ENCODE results near the gene ATG13.
A peak's percentile ranks its signal among the peaks of the same experiment; 100 is the strongest.
"Not testable (repeated sequence)": the region's sequence is repeated elsewhere in the genome, so short reads cannot be mapped to it uniquely, and the experiment has no call there.

ATG13 gene

DNA sequence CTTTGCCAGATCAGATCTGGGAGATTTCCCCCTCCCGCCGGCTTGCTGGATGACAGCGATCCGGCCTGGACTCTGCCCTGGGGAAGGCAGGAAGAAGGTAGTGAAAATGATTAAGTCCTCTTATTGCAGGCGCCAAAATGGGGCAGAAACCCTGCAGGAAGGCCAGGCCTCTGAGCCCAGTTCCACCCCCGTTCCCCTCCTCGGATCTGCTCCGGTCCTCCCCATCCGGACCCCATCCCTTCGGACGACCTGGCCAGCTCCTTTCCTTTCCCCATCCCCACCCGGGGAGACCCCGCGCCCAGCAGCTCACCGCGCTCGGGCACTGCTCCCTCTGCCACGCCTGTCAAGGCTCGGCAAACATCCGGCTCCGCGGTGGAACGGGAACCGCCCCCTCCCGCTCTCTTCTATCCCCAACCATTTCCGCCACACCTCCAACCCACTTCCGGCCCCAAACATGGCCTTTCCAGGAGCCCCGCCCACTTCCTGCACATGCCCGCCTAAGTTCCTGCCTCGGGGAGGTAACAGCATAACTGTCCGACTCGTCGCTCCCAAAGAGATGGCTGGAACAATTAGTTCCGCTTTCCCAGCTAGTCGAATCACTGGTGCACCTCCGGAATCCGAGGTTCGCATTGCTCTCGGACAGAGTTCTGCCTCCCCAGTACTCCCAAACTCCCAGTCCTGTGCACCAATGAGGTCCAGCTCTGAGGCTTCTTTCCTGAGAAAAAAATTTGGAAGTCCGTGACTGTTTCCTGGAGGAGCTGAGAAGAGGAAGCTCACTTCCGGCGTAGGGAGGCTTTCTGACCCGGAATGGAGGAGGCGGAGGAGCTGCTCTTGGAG lies 83.1 kb downstream of the ATG13 start, which contains the start of the genes ARHGAP1 and ZNF408:
TSS of gene ARHGAP1 (minus strand) at position 379 of the 837 bp plus-strand sequence. CDS start 4,512 bp downstream, outside the sequence.
TSS of gene ZNF408 (plus strand) at position 791 of the 837 bp plus-strand sequence. CDS start at position 808, 17 bp downstream.
- peak; percentile 95 for FAIRE-seq

DNA sequence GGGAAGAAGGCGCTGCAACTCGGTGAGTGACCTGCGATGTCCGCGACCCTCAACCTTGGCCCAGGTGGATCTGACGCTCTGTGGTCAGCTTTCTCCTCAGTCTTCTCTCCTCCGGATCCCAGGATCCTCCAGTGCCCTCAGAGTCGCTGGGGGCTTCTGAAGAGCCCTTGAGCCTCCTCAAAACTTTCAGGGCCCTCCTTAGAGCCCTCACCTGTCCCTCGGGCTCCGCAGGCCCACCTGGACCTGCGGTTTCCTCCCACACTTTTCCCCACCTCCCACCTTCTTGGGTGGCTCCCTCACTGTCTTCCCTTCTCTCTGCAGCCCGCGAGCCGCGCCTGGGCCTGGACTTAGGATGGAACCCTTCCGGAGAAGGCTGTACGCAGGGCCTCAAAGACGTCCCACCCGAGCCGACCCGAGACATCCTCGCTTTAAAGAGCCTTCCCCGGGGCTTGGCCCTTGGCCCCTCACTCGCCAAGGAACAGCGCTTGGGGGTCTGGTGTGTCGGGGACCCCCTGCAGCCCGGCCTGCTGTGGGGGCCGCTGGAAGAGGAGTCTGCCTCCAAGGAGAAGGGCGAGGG lies 83.8 kb downstream of the ATG13 start:
- FAIRE-seq: no peak

DNA sequence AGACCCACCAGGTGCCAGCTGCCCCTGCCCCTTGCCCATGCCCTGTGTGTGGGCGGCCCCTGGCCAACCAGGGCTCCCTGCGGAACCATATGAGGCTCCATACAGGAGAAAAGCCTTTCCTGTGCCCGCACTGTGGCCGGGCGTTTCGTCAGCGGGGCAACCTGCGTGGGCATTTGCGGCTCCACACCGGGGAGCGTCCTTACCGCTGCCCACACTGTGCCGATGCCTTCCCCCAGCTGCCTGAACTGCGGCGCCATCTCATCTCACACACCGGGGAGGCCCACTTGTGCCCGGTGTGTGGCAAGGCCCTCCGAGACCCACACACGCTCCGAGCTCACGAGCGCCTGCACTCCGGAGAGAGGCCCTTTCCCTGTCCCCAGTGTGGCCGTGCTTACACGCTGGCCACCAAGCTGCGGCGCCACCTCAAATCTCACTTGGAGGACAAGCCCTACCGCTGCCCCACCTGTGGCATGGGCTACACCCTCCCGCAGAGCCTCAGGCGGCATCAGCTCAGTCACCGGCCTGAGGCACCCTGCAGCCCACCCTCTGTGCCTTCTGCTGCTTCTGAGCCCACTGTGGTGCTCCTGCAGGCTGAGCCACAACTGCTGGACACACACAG lies 87.8 kb downstream of the ATG13 start:
- FAIRE-seq: no peak

DNA sequence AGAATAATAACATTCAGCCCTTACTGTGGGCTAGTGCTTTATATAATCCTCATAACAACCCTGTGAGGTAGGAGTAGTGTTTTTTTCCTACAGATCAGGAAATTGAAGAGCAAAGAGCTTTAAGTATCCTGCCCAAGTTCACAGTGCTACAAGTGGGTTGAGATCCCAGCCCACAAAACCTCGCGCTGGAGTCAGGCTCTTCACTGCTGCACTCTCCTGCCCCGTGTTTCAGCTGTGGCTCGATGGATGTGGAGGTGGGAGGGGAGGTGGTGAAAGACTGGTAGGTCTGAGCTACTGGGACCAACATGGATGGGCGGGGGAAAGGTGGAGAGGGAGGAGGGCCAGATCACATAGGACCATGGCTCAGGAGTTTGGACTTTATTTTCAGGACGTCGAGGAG lies 89.5 kb downstream of the ATG13 start:
- no peak for FAIRE-seq

DNA sequence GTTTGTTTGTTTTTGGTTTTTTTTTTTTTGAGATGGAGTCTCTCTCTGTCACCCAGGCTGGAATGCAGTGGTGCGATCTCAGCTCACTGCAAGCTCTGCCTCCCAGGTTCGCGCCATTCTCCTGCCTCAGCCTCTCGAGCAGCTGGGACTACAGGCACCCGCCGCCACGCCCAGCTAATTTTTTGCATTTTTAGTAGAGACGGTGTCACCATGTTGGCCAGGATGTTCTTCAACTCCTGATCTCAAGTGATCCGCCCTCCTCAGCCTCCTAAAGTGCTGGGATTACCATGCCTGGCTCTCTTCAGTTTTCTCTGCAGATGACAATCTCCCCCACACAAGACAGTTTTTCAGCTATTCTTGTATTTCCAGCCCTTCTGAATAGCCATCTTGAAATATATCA lies 92.0 kb downstream of the ATG13 start:
- not testable (repeated sequence) for FAIRE-seq

DNA sequence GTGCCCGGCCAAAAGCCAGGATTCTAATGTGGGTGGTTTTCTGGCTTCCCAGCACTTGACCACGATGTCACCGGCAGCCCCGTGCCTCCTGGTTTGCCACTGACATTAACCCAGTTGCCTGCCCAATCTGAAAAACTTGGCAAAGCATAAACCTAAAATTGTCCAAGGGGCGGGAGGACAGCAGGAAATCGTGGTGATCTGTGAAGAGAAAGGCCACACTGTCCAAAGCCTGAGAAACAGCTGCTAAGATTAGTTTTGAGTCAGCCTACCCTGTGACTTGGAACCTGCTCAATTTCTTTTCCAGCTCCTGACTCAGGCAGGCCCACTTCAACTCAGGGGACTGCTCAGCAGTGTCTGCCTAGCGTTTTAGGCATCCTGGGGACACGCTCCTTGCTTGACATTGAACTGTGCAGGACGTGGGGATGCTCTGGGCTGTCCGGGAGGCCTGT lies 93.5 kb downstream of the ATG13 start:
- FAIRE-seq: no peak

DNA sequence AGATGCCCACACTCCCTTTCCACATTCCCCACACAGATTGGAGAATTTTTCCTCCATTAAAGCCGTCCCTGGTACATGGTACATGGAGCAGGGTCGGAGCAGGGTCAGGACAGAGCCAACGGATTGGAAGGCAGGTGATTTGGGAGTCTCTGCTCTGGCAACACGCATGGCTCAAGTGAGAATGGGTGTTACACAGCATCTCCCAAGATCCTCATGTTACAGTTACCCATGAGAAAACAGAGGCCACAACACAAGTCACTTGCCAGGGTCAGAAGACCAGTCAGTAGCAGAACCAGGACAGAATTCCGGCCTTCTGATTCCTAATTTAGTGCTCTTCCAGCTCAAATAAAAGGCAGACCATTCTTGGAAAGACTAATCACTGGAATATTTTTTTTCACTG lies 94.0 kb downstream of the ATG13 start:
- FAIRE-seq: no peak

DNA sequence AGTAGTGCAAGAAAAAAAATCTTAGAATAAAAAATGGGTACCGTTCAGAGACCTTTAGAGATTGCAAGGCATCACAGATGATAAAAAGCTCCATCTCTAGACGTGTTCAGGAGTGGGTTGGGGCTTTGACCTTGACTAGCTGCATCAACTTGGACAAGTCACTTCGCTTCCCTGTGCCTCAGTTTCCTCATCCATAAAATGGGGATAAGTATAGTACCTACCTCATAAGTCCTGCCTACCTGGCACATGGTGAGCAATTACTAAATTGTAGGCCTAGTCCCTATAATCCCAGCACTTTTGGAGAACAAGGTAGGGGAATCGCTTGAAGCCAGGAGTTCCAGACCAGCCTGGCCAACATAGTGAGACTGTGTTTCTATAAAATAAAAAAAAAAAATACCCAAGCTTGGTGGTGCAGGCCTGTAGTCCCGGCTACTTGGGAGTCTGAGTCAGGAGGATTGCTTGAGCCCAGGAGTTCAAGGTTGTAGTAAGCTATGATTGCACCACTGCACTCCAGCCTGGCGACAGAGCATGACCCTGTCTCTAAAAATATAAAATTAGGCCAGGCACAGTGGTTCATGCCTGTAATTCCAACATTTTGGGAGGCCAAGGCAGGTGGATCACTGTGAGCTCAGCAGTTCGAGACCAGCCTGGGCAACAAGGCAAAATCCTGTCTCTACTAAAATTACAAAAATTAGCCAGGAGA lies 95.7 kb downstream of the ATG13 start:
- FAIRE-seq: no peak

DNA sequence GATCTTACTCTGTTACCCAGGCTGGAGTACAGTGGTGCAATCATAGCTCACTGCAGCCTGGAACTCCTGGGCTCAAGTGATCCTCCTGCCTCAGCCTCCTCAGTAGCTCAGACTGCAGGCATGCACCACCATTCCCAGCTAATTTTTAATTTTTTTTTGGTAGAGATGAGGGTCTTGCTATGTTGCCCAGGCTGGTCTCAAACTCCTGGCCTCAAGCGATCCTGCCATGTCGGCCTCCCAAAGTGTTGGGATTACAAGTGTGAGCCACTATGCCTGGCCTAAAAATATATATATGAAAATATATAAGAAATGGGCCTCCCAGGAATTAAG lies 100.4 kb downstream of the ATG13 start:
- not testable (repeated sequence) for FAIRE-seq

DNA sequence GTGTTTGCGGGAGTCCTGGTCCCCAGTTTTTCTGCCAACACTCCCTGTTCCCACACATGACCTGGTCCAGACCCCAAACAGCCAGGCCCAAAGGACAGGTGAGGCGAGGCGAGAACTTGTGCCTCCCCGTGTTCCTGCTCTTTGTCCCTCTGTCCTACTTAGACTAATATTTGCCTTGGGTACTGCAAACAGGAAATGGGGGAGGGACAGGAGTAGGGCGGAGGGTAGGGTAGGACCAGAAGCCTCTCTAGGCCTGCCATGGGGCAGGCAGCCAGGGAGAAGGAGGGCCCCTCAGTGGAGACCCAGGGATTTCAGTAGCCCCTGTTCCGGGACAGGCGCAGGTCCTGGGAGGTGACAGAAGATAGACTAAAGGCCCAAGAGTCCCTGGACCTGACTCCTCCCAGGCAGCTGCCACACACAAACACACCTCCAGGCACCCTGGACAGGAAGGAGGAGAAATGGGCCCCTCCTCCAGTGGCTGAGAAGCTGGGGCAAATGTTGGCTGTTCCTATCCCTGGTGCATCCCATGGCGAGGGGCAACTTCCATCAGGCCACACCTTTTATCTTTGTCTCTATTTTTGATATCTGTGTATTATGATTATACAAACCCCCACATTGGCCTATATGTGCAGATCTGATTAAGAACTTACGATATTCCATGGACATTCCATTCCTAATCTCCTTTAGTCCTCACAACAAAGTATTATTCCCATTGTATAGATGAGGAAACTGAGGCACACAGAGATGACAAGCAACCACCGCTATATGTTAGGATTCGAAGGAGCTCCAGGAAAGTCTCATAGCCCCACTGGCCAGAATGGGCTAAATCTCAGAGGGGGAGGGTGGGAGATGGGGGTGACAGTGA lies 101.0 kb downstream of the ATG13 start:
- no peak for FAIRE-seq

DNA sequence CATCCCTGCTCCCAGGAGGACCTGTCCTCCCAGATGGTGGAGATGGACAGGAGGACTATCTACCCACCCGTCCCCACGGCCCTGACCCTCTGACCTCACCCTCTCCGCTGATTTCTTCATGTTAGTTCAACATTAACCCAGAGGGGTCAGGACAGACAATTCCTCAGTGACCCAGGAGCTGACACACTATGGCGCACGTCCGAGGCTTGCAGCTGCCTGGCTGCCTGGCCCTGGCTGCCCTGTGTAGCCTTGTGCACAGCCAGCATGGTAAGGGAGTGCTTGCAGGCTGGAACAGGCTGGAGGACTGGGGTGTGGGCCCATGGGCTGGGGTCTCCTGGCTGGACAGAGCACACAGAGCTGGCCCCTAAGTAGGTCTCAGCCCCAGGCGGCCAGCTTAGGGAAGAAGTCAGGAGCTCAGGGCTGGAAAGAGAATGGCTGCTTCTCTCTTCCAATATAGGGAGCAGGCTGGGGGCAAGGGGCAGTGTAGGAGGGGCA lies 101.7 kb downstream of the ATG13 start, which contains the start of gene F2:
TSS of gene F2 (plus strand) at position 166 of the 495 bp plus-strand sequence. CDS start at position 189, 23 bp downstream.
- no peak for FAIRE-seq

DNA sequence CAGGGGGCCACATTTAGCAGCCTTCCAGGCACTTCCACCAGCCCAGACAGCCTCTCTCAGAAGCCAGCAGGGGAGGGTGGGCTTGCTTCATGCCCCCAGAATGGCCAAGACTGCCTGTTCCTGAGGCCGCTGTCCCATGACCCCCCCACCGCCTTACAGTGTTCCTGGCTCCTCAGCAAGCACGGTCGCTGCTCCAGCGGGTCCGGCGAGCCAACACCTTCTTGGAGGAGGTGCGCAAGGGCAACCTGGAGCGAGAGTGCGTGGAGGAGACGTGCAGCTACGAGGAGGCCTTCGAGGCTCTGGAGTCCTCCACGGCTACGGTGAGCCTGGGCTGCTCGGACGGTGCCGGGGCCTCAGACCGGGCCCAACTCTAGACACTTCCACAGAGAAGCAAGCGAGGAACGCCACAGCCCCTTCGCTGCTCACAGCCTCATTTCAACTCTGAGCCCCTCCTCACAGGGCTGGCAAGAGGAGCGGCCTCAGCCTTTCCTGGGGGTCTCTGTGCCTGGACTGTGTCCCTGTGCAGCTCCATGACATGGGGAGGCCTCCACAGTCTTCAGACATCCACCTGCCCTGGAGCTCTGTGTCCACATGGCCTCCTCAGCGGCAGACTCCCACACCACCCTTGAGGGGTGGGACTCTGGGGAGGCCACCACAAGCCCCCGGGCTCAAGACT lies 102.3 kb downstream of the ATG13 start:
- no peak for FAIRE-seq

DNA sequence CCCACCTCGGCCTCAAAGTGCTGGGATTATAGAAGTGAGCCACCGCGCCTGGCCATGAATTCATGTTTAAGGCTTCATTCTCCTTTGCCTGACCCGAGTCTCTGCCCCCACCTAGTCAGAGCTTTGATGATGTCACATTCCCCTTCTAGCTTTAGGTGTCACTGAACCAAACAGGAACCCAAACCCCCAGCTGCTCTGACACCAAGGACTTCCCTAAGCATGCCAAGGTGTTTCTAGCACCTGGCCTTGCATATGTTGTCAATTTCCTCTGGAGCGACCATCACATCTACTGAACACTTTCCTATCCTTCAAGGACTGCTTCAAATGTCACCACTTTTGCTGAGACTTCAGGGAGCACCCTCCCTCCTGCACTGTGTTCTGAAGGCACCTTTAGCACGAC lies 103.9 kb downstream of the ATG13 start:
- FAIRE-seq: no peak

DNA sequence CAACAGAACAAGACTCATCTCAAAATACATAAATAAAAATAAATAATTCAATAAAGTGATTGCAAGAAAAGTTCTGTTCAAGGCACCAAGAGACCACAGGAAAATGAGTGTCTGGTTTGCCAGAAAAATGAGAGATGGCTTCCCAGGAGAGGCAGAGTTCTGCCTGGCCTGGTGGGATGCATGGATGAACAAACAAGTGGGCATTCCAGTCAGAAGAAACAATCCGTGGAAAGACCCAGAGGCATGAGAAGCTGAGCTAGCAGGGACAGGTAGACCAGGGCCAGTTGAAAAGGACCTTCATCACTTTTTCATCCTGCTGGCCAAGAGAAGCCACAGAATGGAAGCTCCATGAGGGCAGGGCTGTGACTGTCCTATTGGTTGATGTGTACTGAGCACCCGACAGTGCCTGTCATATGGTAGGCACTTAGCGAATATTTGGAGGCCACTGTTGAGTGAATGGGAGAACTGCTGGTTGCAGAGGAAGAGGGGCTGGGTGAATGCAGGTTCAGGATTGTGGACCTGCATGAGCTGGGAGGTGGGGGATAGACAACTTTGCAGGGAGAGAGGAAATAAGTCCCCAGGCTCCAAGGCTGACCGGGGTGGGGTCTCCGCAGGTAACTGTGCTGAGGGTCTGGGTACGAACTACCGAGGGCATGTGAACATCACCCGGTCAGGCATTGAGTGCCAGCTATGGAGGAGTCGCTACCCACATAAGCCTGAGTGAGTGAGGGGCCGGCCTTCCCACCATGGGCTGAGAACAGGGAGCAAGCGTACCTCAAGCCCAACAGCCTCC lies 105.4 kb downstream of the ATG13 start:
- FAIRE-seq: no peak

DNA sequence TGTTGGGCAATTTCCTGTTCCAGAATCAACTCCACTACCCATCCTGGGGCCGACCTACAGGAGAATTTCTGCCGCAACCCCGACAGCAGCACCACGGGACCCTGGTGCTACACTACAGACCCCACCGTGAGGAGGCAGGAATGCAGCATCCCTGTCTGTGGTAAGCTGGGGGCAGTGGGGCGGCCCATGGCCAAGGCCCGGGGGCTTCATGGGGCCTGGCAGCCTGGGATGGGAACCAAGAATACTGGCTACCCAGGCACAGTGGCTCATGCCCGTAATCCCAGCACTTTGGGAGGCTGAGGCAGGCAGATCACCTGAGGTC lies 106.0 kb downstream of the ATG13 start:
- no peak for FAIRE-seq

DNA sequence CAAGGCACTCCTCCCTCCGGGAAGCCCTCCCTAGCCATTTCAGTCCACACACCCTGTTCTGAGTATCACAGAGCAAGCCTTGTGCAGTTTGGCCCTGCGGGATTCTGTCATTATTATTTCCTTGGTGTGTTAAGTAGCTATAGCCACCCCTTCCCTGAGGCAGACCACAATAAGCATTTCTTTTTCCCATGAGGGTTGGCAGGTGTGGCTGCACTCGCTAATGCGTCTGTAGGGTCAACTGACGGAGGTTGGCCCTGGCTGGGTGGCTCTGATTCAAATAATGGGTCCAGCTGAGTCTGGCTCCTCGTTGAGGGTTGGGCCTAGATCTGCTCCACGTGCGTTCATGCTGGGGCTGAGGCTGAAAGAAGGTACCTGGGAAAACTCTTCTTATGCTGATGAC lies 106.7 kb downstream of the ATG13 start:
- no peak for FAIRE-seq

Measured in G401.6 (cell line).